HepG2 (cell line): ENCODE results near the gene GOLPH3. TPM values are rescaled to one million over a fixed set of nuclear protein-coding genes. Genes with fewer than 3 reads are reported as not detected.

Experiments
- ATAC-seq: fragments of 200-7000 bp; cut with Tn5 transposase; 3 replicates; pipeline ENCODE4 v1.9.1; 2020; ENCODE audit warnings: mild to moderate bottlenecking, moderate library complexity
- BruUV-seq: library from RNA; stranded (reverse); fragments of 400-500 nt; replicated peaks from 2 replicates; lab custom pipeline; 2021; lab: Mats Ljungman, UMichigan
- CTCF ChIA-PET: fragments of 300-600 bp; formaldehyde crosslinking; extraction: SDS; loops from one replicate; lab custom pipeline; 2021; ENCODE audit warnings: low total read pairs, inconsistent platforms, low intra/inter-chr PET ratio; lab: Yijun Ruan, JAX
- POLR2A ChIA-PET: fragments of 350-600 bp; sonication (Branson Sonifier 250); formaldehyde crosslinking; loops from one replicate; lab custom pipeline; 2020; ENCODE audit warnings: antibody characterized with exemption, inconsistent platforms; lab: Yijun Ruan, JAX
- DNase-seq: peaks from one replicate; pipeline ENCODE4 v3.0.0-alpha.2; 2015; ENCODE audit warnings: low spot score
- FAIRE-seq: peaks from 3 replicates; lab custom pipeline; 2011; peaks lifted over from hg19 to GRCh38; lab: Jason Lieb, UNC
- H2AFZ ChIP-seq: one replicate; pipeline ENCODE4 v1.6.1; 2011; ENCODE audit warnings: low read length, inconsistent platforms
- H3K27ac ChIP-seq: fragments of 300-600 bp; 3 replicates; pipeline ENCODE4 v1.8.0; 2011; ENCODE audit warnings: mixed run types, mild to moderate bottlenecking, mixed read lengths, low read length, inconsistent platforms; ENCODE audit not compliant: insufficient read depth; ENCODE audit errors: extremely low read length
- H3K27me3 ChIP-seq, 2 experiments: fragments of 200-600 bp in 1 of 2; 2 replicates in 1 of 2; 3 replicates in 1 of 2; pipeline versions ENCODE4 v1.6.0 to v1.8.0; 2011; ENCODE audit warnings: low read length in 2 of 2, mild to moderate bottlenecking in 2 of 2, moderate library complexity in 2 of 2, inconsistent platforms in 1 of 2; ENCODE audit not compliant: insufficient read depth in 2 of 2, control insufficient read depth in 1 of 2
- H3K36me3 ChIP-seq, 2 experiments: fragments of 200-600 bp in 1 of 2; replicated peaks in 1 of 2; 2 replicates in 1 of 2; 3 replicates in 1 of 2; pipeline versions ENCODE4 v1.5.1 to v1.8.0; 2011; ENCODE audit warnings: low read length in 2 of 2, inconsistent platforms in 1 of 2; ENCODE audit not compliant: insufficient read depth in 2 of 2, control insufficient read depth in 1 of 2
- H3K4me1 ChIP-seq: 2 replicates; pipeline ENCODE4 v1.5.1; 2012; ENCODE audit warnings: low read length, inconsistent platforms; ENCODE audit not compliant: insufficient read depth
- H3K4me2 ChIP-seq: 2 replicates; pipeline ENCODE4 v1.6.0; 2011; ENCODE audit warnings: low read depth, low read length, inconsistent platforms
- H3K4me3 ChIP-seq, 3 experiments: fragments of 200-600 bp in 1 of 3; sonication (generic), shearing (Covaris generic) in 1 of 3; replicated peaks in 1 of 3; 2 replicates each; pipeline ENCODE4 v1.5.1; 2011 to 2016; ENCODE audit warnings: low read length in 3 of 3, inconsistent platforms in 2 of 3, low read depth in 2 of 3, mild to moderate bottlenecking in 2 of 3, control low read depth in 1 of 3, mixed read lengths in 1 of 3; ENCODE audit not compliant: insufficient read depth in 1 of 3
- H3K79me2 ChIP-seq: one replicate; pipeline ENCODE4 v1.6.1; 2011; ENCODE audit warnings: low read length, inconsistent platforms; ENCODE audit not compliant: insufficient read depth
- H3K9ac ChIP-seq: 2 replicates; pipeline ENCODE4 v1.6.0; 2011; ENCODE audit warnings: mild to moderate bottlenecking, low read depth, low read length, inconsistent platforms; ENCODE audit not compliant: insufficient read depth
- H3K9me3 ChIP-seq: 2 replicates; pipeline ENCODE4 v1.5.1; 2012; ENCODE audit warnings: mild to moderate bottlenecking, low read length
- H4K20me1 ChIP-seq: 2 replicates; pipeline ENCODE4 v1.6.0; 2011; ENCODE audit warnings: inconsistent platforms, mild to moderate bottlenecking, low read length, moderate library complexity; ENCODE audit not compliant: insufficient read depth
- AKAP8 ChIP-seq: sonication (generic); formaldehyde crosslinking; IDR thresholded peaks from 2 replicates; pipeline ENCODE4 v1.5.1; 2020; ENCODE audit warnings: mild to moderate bottlenecking, missing genetic modification reagents
- ARID3A ChIP-seq: IDR thresholded peaks from 2 replicates; pipeline ENCODE4 v1.6.1; 2012; ENCODE audit warnings: low read depth, low read length, improper control_type of control experiment
- BCLAF1 ChIP-seq: fragments of 450-650 bp; IDR thresholded peaks from 2 replicates; pipeline ENCODE4 v1.6.1; 2017; ENCODE audit warnings: mild to moderate bottlenecking
- CBX5 ChIP-seq: sonication (generic); formaldehyde crosslinking; IDR thresholded peaks from 2 replicates; pipeline ENCODE4 v1.4.0; 2020; ENCODE audit warnings: missing genetic modification reagents, borderline replicate concordance
- NAIF1 ChIP-seq: sonication (generic); formaldehyde crosslinking; IDR thresholded peaks from 2 replicates; pipeline ENCODE4 v1.5.0; 2020; ENCODE audit warnings: mild to moderate bottlenecking, missing genetic modification reagents, borderline replicate concordance
- NBN ChIP-seq: fragments of 450-650 bp; conservative IDR thresholded peaks from 2 replicates; pipeline ENCODE4 v1.6.1; 2017
- TEAD3 ChIP-seq: optimal IDR thresholded peaks from 2 replicates; pipeline ENCODE3; 2016; ENCODE audit warnings: borderline replicate concordance
- ZBTB20 ChIP-seq: sonication (generic); formaldehyde crosslinking; IDR thresholded peaks from 2 replicates; pipeline ENCODE4 v1.8.1; 2023; ENCODE audit warnings: missing genetic modification reagents, low read depth, mild to moderate bottlenecking, borderline replicate concordance
- ZBTB21 ChIP-seq: sonication (generic); formaldehyde crosslinking; IDR thresholded peaks from 2 replicates; pipeline ENCODE4 v1.4.0; 2020; ENCODE audit warnings: missing genetic modification reagents
- ZNF138 ChIP-seq: sonication (generic); formaldehyde crosslinking; IDR thresholded peaks from 2 replicates; pipeline ENCODE4 v1.5.0; 2020; ENCODE audit warnings: mild to moderate bottlenecking, low read depth, missing genetic modification reagents
- ZNF253 ChIP-seq: sonication (generic); formaldehyde crosslinking; IDR thresholded peaks from 2 replicates; pipeline ENCODE4 v1.8.0; 2022; ENCODE audit warnings: mild to moderate bottlenecking, missing genetic modification reagents, borderline replicate concordance
- ZNF564 ChIP-seq: sonication (generic); formaldehyde crosslinking; IDR thresholded peaks from 2 replicates; pipeline ENCODE4 v1.8.1; 2023; ENCODE audit warnings: mild to moderate bottlenecking, missing genetic modification reagents
- ZNF577 ChIP-seq: sonication (generic); formaldehyde crosslinking; IDR thresholded peaks from 2 replicates; pipeline ENCODE4 v1.4.0; 2020; ENCODE audit warnings: mild to moderate bottlenecking, low read depth, missing genetic modification reagents, borderline replicate concordance
- ZNF761 ChIP-seq: sonication (generic); formaldehyde crosslinking; conservative IDR thresholded peaks from 2 replicates; pipeline ENCODE4 v1.4.0; 2020; ENCODE audit warnings: mild to moderate bottlenecking, missing genetic modification reagents
- ZNF782 ChIP-seq: sonication (generic); formaldehyde crosslinking; IDR thresholded peaks from 2 replicates; pipeline ENCODE4 v1.4.0; 2020; ENCODE audit warnings: missing genetic modification reagents, mild to moderate bottlenecking, borderline replicate concordance
- WGBS: methylation state at CpG from one replicate; pipeline ENCODE4 v1.1.6; 2017; ENCODE audit warnings: low lambda C conversion rate; 5-methylcytosine and 5-hydroxymethylcytosine counted together
- in situ Hi-C: cut with HindIII; loops from 2 replicates; pipeline ENCODE4 v1.10.0; 2017; ENCODE audit warnings: low pct_unique_long_range_greater_than_20kb; ENCODE audit not compliant: extremely low pct_ligation_motif_present
- intact Hi-C: fragments of 100-400 bp; cut with micrococcal nuclease; formaldehyde crosslinking; loops from one replicate; pipeline ENCODE4 v1.10.0; 2022; ENCODE audit not compliant: unreplicated experiment
- polyA plus RNA-seq, 8 experiments: library from polyadenylated mRNA; depleted of rRNA in 3 of 8; stranded (reverse) in 7 of 8; unstranded in 1 of 8; fragments of >200 nt; fragmentation: Illumina TruSeq in 4 of 8; extraction: Trizol in 4 of 8; gene quantifications; 2 replicates each; pipeline versions ENCODE4 v1.2.1 to v1.2.3, GENCODE V29; 2011 to 2016; ENCODE audit warnings: low read depth in 4 of 8, missing spikeins in 1 of 8, mixed read lengths in 1 of 8; ENCODE audit not compliant: insufficient read depth in 1 of 8
- total RNA-seq, 5 experiments: library from RNA; depleted of rRNA; stranded (reverse); fragments of >200 nt; fragmentation: Illumina TruSeq; extraction: Trizol; gene quantifications; 2 replicates each; pipeline ENCODE4 v1.2.3, GENCODE V29; 2016; ENCODE audit warnings: low read depth in 1 of 5
- TF ChIP-seq, protein P1 (sequence below): sonication (generic); formaldehyde crosslinking; IDR thresholded peaks from 2 replicates; pipeline ENCODE4 v1.5.0; 2020; ENCODE audit warnings: mild to moderate bottlenecking, missing genetic modification reagents

The GOLPH3 gene
- total and polyA plus RNA-seq, 2 of the 13 experiments (the other 11 are each of a cell fraction or from before 2014, with no cell fraction given) = 59.5 to 84.5 TPM

GRCh38 chr5:32082701-32083100 lies 91.4 kb downstream of the GOLPH3 start:
- Histone ChIP-seq H4K20me1 (no peaks in the 10 kb centered on the region), H3K4me1 (peaks cover 9% of the 10 kb centered on the region), H3K9me3 (no peaks in the 10 kb centered on the region), H3K9ac (no peak overlapping the region), H3K4me3 (no peak overlapping the region), H3K79me2 (no peaks in the 10 kb centered on the region), H3K4me2 (no peak overlapping the region), H3K36me3 (no peaks in the 10 kb centered on the region), H3K27ac (no peak overlapping the region), H3K27me3 (no peaks in the 10 kb centered on the region), H2AFZ (no peak overlapping the region)
- BruUV-seq = no TSS peak
- intact Hi-C loops = no loop called here
- FAIRE-seq (no peak), DNase-seq (no peak), ATAC-seq (no peak)
- ChIA-PET CTCF (no interaction called here), POLR2A (no interaction called here)
- in situ Hi-C loops = no loop called here
- WGBS = 18% methylated on average over 4 of the region's 4 CpGs
- no peak for TF ChIP-seq ZNF782
- TF ChIP-seq ZNF577 (CRISPR knock-in tag) = no peak
- TF ChIP-seq CBX5 = no peak
- TF ChIP-seq ZNF564 = no peak
- TF ChIP-seq NAIF1 (CRISPR knock-in tag) = no peak
- no peak for TF ChIP-seq NBN
- no peak for TF ChIP-seq ZNF138 (CRISPR knock-in tag)
- TF ChIP-seq BCLAF1 = no peak
- no peak for TF ChIP-seq ZBTB21 (CRISPR knock-in tag)
- no peak for TF ChIP-seq ARID3A
- no peak for TF ChIP-seq ZBTB20 (CRISPR knock-in tag)
- no peak for TF ChIP-seq AKAP8 (CRISPR knock-in tag)
- no peak for TF ChIP-seq ZNF761 (CRISPR knock-in tag)
- TF ChIP-seq, protein P1, sequence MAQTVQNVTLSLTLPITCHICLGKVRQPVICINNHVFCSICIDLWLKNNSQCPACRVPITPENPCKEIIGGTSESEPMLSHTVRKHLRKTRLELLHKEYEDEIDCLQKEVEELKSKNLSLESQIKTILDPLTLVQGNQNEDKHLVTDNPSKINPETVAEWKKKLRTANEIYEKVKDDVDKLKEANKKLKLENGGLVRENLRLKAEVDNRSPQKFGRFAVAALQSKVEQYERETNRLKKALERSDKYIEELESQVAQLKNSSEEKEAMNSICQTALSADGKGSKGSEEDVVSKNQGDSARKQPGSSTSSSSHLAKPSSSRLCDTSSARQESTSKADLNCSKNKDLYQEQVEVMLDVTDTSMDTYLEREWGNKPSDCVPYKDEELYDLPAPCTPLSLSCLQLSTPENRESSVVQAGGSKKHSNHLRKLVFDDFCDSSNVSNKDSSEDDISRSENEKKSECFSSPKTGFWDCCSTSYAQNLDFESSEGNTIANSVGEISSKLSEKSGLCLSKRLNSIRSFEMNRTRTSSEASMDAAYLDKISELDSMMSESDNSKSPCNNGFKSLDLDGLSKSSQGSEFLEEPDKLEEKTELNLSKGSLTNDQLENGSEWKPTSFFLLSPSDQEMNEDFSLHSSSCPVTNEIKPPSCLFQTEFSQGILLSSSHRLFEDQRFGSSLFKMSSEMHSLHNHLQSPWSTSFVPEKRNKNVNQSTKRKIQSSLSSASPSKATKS (CRISPR knock-in tag) = no peak
- TF ChIP-seq TEAD3 (CRISPR knock-in tag) = no peak
- no peak for TF ChIP-seq ZNF253 (CRISPR knock-in tag)
